ENCODE results near the gene SMC1B.
"Not testable (repeated sequence)": the region's sequence is repeated elsewhere in the genome, so short reads cannot be mapped to it uniquely, and the experiment has no call there.

The SMC1B gene

GRCh38 chr22:45413368-45414211, at the start of gene SMC1B, which contains the start of gene RIBC2:
Gene SMC1B, minus strand, starts transcription at chr22:45413599. Its CDS starts 32 bp downstream, at chr22:45413567.
Gene RIBC2, plus strand, starts transcription at chr22:45413693. Its CDS starts 194 bp downstream, at chr22:45413887.
- peak; percentile 95 for DNase-seq

DNA sequence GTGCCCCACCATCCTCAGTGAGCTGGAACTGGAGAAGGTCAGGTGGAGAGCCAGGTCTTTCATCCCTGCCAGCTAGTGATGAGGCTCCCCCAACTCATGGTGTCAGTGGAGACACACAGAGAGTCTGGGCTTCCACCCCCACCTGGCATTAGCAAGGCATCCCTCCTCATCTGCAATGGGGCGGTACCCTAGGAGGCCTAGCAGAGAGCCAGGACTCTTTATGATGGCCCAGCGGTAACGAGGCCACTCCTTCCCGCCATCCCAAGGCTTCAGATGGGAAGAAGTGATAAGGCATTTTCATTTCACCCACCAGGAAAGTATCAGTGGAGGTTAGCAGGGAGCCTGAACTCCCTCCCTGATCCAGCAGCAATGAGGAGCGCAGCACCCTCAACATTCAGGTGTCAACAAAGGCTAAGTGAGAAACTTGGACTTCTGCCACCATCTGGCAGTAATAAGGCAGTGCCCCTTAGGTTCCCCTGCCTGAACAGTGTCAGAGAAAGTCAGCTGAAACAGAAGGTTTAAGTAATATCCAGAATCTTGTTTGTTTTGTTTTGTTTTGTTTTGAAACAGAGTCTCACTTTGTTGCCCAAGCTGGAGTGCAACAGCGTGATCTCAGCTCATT, 48.7 kb upstream of the SMC1B start:
- peak; percentile 60 for DNase-seq

DNA sequence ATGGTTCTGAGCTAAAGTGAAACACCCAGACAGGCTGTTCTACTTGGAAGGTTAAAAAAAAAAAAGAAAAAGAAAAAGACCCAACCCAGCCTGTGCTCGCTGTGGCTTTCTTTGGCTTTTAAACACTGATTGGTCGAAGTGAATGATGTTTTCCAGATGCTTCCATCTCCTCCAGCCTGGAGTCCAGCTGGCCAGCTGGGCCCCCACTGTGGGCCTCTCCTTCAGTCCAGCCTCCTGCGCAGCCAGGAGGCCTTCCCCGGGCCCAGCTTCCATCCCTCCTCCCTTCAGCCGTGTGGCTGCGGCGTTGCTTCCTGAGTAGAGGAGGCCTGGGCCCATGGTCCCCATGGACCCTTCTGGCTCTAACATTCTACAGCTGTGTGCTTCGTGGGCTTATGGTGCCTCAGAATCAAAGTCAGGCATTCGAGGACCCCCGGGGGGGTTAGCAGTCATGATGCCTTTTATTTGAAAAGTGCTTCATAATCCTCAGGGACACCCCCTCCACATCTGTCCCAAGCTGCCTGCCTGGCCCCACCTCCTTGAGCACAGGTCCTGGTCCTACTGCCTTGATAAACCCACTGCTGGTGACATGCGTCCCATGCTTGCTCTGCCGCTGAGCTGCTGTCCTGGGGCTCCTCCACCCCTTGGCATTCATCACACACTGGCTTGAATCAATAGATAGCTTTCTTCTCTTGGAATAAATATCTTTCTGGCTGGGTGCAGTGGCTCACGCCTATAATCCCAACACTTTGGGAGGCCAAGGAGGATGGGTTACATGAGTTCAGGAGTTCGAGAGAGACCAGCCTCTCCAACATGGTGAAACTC, 47.1 kb upstream of the SMC1B start:
- DNase-seq: no peak

GRCh38 chr22:45459235-45459634, 45.8 kb upstream of the SMC1B start:
- no peak for DNase-seq

DNA sequence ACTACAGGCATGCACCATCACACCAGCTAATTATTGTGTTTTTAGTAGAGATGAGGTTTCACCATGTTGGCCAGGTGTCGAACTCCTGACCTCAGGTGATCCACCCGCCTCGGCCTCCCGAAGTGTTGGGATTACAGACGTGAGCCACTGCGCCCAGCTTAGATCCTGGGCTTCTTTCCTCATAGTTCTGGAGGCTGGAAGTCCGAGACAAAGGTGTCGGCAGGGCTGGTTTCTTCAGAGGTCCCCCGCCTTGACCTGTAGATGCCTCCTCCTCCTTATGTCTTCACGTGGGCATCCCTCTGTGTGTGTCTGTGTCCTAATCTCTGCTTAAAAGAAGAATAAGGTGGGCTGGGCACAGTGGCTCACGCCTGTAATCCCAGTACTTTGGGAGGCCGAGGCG, 45.1 kb upstream of the SMC1B start:
- no peak for DNase-seq

DNA sequence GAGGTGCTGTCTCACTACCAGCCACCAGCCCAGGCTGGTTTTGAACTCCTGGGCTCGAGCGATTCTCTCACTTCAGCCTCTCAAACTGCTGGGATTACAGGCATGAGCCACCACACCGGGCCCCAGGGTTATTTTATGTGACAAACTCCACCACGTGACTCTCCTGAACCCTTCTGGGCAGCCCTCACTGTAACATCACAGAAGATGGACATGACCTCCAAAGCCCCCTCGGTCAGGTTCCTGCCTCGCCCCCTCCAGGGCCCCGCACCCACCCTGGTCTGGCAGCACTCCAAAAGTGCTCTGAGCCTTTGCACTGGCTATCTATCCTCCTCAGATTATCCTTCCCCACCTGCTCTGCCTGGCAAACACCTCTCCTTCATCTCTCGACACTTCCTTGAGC, 43.4 kb upstream of the SMC1B start:
- no peak for DNase-seq

DNA sequence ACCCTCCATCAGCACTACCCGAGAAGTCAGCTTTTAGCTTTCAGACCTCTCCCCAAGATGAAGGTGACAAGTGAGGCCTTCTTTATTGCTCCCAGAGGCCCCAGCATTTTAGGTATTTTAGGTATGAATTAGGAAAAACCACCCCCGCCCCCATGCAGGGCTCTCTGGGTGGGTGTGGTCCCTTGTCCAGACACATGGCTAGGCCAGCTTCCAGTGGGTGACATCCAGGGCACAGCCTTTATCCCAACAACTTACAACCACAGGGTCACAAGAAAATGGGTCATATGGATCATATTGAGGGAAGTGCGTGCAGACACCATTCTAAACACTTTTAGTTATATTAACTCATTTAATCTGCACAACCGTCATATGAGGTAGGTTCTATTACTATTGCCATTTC, 42.2 kb upstream of the SMC1B start:
- no peak for DNase-seq

DNA sequence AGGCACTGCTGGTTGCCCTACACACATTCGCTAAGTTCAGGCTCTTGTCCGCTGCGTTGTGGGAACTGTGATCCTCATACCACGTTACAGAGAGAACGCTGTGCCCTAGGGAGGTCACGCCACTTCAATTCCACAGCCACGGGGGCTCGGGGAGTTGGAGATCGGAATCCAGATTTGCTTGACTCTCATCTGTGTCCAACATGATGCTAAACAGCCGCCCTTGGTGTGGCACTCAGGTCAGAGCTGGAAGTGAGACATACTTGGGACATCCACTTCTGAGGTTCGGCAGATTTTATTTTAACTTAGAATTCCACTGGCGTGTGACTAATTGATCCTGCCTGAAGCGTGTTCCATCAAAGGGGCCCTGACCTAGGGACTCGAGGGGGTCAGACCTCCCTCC, 41.8 kb upstream of the SMC1B start:
- DNase-seq: no peak

DNA sequence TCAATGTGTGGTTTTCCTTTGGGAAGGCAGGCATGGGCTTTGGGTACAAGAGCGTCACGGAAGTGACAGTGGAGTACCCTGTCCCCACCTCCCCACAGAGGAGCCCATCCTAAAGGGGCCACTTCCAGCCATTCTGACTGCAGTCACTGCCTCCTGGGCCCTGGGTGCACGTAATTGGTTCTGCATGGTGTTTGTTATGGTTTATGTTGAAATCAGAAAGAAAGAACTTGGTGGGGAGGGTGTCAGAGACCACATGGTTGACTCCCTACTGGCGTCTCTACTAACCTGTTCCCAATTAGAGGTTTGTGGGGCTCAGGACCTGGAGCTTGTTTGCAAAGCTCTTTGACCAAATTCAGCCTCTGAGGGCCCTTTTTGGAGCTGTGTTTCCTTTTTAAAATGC, 40.9 kb upstream of the SMC1B start:
- DNase-seq: no peak

DNA sequence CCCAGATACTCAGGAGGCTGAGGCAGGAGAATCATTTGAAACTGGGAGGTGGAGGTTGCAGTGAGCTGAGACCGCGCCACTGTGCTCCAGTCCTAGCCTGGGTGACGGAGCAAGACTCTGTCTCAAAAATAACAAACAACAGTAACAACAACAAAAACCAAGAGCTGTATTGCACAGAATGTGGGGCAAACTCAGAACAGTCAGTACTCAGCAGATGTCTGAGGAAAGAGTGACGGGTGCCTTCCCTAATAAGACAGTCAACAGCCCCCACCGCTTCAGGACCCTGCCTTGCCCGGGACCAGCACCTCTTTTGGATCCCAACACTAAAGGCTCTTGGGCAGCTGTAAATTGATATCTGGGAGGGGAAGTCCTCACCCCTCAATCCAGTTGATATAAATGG, 40.4 kb upstream of the SMC1B start:
- DNase-seq: no peak

DNA sequence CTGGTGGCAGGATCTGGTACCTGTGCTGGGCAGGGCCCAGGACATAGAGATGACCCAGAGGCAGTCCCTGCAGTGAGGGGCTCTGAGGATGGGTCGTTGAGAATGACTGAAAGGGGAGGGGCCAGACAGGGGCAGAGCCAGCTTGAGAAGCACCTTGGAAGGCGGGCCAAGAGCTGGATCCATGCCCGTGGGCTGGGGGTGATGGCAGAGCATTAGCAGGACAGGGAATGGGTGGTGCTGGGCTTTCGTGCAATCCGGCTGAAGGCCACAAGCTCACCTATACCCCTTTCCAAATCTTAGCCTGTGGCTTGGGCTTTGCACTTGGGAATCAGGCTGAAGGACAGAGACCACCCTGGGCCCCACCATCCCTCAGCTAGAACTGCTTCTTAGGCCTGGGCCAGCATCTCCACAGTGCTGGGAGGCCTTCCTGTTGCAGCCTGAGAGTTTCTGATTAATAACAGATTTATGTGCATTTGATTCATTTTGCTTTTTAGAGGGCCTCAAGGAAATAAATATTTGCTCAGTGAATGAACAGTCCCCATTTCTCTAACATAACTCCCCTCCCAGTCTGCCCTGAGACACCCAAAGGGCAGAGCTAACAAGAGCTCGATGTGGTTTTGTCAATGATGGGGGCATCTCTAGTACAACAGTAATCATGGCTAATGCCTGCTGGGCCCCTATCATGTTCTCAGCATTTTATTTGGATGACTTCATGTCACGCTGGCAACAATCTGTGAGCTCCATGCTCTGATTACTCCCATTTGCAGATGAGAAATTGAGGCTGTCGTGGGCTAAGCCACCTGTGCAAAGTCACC, 39.4 kb upstream of the SMC1B start:
- no peak for DNase-seq

DNA sequence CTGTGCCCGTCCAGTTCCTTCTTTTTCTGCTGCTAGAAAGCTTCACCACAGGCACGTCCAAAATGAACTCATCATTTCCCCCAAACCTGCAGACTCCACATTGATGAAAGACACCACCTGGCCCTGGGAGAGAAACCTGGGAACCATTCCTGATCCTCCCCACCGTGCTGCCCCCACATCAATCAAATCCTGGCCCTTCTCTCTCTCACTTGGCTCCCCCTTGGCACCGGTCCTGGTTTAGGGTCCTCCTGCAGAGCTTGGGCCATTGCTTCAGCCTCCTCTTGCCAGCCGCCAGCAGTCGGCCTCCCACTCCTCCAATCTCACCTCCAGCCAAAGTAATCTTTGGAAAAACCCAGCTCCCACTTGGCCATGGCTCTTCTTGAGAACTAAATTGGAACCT, 38.6 kb upstream of the SMC1B start:
- no peak for DNase-seq

DNA sequence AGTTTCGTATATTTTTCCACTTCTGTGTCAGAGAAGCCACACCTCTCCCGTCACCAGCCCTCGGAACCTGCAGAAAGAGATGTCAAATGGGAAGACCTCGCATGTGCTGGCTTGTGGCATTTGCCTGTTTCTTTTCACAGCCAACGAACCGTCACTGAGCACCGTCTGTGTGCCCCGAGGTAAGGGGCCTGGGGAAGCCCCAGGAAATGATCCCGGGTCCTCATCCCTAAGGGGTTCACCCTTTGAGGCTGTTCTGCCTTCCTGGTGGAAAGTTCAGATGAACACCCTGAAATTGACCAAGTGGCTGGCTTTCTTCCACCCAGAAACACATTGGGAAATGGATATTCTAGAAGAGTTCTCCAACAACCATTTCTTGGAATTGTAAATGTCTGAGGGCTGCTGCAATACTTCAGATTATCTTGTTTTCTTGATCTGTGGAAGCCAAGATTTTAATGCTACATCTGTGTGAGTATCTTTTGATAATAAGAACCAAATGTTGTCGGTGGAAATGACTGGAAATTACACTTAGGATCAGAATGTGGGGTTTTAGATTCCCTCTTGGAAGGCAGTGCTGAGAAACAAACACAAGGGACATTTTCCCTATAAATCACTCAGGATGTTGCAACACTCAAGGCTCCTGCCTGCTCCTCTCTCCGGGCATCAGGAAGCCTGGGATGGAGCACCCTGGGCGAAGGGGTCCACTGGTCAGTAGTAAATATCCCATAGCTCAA, 37.7 kb upstream of the SMC1B start:
- no peak for DNase-seq

DNA sequence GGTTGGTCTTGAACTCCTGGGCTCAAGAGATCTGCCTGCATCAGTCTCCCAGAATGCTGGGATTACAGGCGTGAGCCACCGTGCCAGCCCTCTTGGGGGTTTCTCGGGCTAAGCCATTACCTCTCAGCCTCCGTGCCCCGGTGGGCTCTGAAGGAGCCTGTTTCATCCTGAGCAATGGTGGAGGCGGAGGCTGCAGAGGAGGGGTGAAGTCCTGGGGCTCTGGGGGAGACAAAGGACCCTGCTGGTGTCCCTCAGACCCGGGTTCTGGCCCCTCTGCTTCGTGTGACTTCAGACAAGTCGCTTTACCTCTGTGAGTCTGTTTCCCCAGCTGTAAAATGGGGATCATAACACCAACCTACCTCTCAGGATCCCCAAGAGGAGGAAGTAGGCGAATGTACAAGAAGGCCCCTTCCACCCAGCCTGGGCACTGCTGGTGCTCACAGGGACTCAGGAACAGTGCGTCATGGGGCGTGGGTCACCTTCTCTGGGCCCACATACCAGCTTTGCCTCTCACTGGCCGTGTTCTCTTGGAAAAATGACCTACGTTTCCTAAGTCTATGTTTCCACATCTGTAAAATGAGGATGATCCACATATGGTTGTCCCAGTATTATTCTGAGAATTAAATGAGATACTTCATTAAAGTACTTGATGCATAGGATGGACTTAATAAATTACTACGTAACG, 36.8 kb upstream of the SMC1B start:
- DNase-seq: no peak

GRCh38 chr22:45449442-45449841, 36.0 kb upstream of the SMC1B start:
- DNase-seq: not testable (repeated sequence)

DNA sequence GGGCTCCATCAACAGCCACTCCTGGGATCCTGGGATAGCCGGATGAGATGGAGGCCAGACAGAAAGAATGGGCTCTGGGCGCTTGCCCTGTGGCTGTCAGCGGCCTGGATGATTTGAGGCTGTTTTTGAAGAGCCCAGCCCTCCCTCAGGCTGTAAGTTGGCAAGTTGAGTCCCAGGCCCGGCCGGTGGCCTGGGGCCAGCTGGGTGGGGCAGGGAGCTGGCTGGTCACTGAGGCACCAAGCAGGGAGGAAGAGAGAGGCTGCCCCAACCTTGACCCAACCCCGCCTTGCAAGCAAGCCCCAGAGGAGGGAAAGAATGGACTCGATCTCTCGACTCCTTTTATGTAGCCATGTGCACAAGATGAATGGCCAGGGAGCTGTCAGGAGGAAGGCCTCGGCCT, 35.0 kb upstream of the SMC1B start:
- no peak for DNase-seq

DNA sequence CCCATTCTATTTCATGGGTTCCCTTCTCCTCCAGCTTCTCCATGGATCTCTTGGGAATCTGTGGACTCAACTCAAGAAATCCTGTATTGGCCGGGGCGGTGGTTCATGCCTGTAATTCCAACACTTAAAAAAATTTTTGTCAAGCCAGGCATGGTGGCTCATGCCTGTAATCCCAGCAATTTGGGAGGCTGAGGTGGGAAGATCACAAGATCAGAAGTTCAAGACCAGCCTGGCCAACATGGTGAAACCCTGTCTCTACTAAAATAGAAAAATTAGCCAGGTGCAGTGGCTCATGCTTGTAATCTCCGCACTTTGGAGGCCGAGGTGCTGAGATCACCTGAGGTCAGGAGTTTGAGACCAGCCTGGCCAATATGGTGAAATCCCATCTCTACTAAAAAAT, 34.2 kb upstream of the SMC1B start:
- DNase-seq: not testable (repeated sequence)

- DNase-seq: no peak
Observed at GRCh38 chr22:45446216-45446615, 32.8 kb upstream of the SMC1B start.

- no peak for DNase-seq
Observed at GRCh38 chr22:45445031-45445710, 31.8 kb upstream of the SMC1B start.

DNA sequence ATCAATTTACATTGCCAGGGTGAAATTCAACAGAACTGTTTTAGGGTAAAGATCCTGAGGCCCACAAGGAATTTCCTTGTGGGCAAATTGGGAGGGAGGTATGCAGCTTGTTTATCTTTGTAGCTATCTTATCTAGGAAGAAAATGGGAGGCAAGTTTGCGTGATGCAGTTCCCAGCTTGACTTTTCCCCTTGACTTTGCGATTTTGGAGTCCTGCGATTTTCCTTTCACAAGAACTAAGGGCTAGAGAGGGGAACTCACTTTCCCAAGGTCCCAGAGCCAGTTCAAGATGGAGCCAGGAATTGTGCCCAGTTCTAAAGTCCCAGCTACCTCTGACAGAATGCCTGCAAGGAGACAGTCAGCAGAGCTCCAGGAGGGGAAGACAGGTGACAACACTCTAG, 30.8 kb upstream of the SMC1B start:
- no peak for DNase-seq

DNA sequence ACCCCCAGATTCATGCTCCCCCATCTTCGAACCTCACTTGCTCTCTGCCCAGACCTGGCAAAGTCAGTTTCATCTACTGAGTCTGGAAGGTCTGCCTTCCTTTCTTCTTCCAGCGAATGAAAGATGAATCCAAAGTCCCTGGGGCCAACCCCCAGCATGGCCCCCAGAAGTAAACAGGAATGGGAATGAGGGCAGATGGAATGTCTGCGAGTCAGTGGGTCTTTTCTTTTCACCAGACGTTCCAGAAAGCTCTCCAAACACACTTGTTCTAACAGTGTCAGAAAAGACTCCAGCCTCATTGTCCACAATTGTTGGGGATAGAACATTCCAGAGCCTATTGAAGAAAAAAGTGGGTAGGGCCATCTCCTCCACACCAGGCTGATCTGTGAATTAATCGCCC, 28.7 kb upstream of the SMC1B start:
- no peak for DNase-seq

Data from hematopoietic multipotent progenitor cell treated with erythropoietin and hydrocortisone succinate and interleukin-3 and kit ligand, for 4 days (in vitro differentiated cells).